BE2C (cell line): ENCODE results near the gene IL26.

ENCODE experiments used
- DNase-seq: peaks from one replicate; pipeline ENCODE4 v3.0.0-alpha.2; 2020
- H3K27me3 ChIP-seq: fragments of 250-450 bp; sonication (Bioruptor Pico); 2 replicates; pipeline ENCODE4 v1.5.1; 2020; ENCODE audit warnings: mild to moderate bottlenecking
- H3K36me3 ChIP-seq: fragments of 250-450 bp; sonication (Bioruptor Pico); 2 replicates; pipeline ENCODE4 v1.5.1; 2020; ENCODE audit warnings: mild to moderate bottlenecking
- H3K4me1 ChIP-seq: fragments of 250-450 bp; sonication (Bioruptor Pico); 2 replicates; pipeline ENCODE4 v1.5.1; 2020
- H3K4me3 ChIP-seq: 2 replicates; pipeline ENCODE4 v1.5.1; 2011; ENCODE audit warnings: low read depth, low read length
- H3K9me3 ChIP-seq: fragments of 250-450 bp; sonication (Bioruptor Pico); 2 replicates; pipeline ENCODE4 v1.5.1; 2020
- CTCF ChIP-seq: IDR thresholded peaks from 2 replicates; pipeline ENCODE4 v1.5.1; 2012; ENCODE audit warnings: mild to moderate bottlenecking, low read depth, low read length

Gene IL26

GRCh38 chr12:68189821-68190242 is 35.8 kb downstream of the IL26 start:
- TF ChIP-seq CTCF: no peak
- H3K4me1 ChIP-seq: no peaks in the 10 kb centered on the region
- H3K36me3 ChIP-seq: no peaks in the 10 kb centered on the region
- no peak for DNase-seq
- no peaks in the 10 kb centered on the region for H3K9me3 ChIP-seq
- peaks cover 19% of the 10 kb centered on the region for H3K27me3 ChIP-seq
- no peak overlapping the region for H3K4me3 ChIP-seq

GRCh38 chr12:68185598-68185997 is 40.0 kb downstream of the IL26 start:
- Histone ChIP-seq H3K36me3 (no peaks in the 10 kb centered on the region), H3K4me1 (no peaks in the 10 kb centered on the region), H3K9me3 (no peaks in the 10 kb centered on the region), H3K27me3 (peaks cover 16% of the 10 kb centered on the region), H3K4me3 (no peak overlapping the region)
- TF ChIP-seq CTCF: no peak
- DNase-seq: no peak

GRCh38 chr12:68180792-68181744 is 44.5 kb downstream of the IL26 start:
- H3K4me3 ChIP-seq: no peak overlapping the region

GRCh38 chr12:68178774-68179439 is 46.7 kb downstream of the IL26 start:
- Histone ChIP-seq H3K27me3 (no peaks in the 10 kb centered on the region; the same call in 1 of the 2 replicates), H3K4me3 (no peak overlapping the region), H3K9me3 (no peaks in the 10 kb centered on the region), H3K4me1 (no peaks in the 10 kb centered on the region), H3K36me3 (no peaks in the 10 kb centered on the region)
- TF ChIP-seq CTCF: no peak
- DNase-seq: no peak

More at GRCh38 chr12:68180792-68181744, 44.5 kb downstream of the IL26 start:
- Histone ChIP-seq H3K9me3 (no peaks in the 10 kb centered on the region), H3K27me3 (peaks cover 1% of the 10 kb centered on the region), H3K4me1 (no peaks in the 10 kb centered on the region), H3K36me3 (no peaks in the 10 kb centered on the region)
- no peak for DNase-seq
- TF ChIP-seq CTCF: no peak

- no peak for DNase-seq
- Histone ChIP-seq H3K4me3 (no peak overlapping the region), H3K27me3 (no peaks in the 10 kb centered on the region; the same call in 1 of the 2 replicates), H3K4me1 (no peaks in the 10 kb centered on the region), H3K9me3 (no peaks in the 10 kb centered on the region), H3K36me3 (no peaks in the 10 kb centered on the region)
- no peak for TF ChIP-seq CTCF
Observed at GRCh38 chr12:68178184-68178583, 47.4 kb downstream of the IL26 start.
